GM18870 (cell line): ENCODE measurements around the gene KCTD16.

Experiments
- ATAC-seq: cut with Tn5 transposase; IDR thresholded peaks from one replicate; pipeline ENCODE4 v1.9.1; 2021; ENCODE audit warnings: moderate library complexity; ENCODE audit not compliant: unreplicated experiment

The KCTD16 gene

DNA sequence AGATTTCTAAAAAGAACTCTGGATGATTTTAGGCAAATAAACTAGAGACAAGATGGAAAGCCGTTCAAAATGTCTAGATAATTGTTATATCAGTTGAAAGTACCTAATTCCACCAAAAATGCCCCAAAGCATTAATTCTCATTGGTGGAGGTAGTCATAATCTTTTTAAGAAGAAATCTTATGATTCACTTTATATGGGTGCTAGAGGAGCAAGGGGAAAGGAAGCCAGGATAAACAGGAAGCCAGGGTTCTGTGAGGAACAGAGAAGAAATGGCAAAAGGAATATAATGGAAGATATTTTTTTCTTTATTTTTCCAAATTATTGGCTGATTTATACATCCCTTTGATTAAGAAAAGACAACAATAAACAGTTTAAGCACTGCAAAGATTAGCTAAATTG lies 8.0 kb upstream of the KCTD16 start:
- ATAC-seq = no peak

- no peak for ATAC-seq
Observed at GRCh38 chr5:144166696-144167095, 4.0 kb upstream of the KCTD16 start.

DNA sequence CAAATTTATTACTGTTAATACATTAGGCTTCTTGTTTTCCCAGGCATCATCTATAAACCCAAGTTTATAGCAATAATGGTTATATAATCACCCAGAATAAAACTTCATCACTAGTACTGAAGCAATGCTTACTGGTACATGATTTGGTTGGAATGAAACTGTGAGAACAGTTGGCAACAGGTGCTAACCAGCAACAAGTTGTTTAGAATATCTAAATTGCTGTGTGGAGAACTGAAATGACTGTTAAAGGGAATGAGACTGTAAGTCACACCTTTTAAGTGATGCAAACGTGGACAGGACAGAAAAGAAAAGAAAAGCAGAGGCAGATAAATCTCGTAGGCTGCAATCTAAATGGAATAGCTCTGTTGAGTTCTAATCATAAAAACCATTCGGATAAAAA lies 2.7 kb upstream of the KCTD16 start:
- no peak for ATAC-seq

DNA sequence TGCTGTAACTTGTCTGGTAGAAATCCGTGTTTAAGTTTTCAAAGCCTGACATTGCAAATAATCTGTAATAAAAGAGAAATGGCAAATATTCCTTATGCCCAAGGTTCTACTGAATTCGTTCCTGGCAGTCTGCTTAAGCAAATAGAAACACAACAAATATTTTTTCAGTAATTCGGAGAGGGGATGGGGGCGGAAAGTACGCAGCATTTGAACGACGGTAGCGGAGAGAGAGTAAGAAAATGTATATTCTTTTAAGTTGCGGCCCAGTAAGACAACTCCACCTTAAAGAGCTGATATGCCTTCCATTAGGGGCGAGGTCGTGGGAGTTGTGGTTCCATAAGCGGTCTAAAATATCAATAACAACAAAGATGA lies 783 bp upstream of the KCTD16 start:
- no peak for ATAC-seq

DNA sequence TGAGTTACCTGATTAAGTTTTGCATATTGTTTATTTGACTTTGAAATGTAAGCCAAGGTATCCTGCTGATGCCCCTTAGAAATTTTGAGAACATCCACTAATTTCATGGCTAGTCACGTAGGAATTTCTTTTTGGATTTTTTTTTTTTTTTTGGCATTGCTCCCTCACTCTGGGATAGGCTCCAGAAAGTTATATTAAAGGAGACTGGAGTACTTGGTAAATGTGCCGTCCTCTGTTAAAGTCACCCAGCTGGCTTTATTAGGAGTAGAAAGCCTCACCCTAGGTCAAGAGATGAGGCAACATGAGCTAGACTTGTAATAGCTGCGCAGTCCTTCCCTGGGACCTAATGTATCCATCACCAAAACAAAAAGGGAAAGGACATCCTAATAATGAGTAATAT lies 3.1 kb downstream of the KCTD16 start:
- ATAC-seq = no peak

GRCh38 chr5:144177548-144177947 lies 6.9 kb downstream of the KCTD16 start:
- no peak for ATAC-seq

GRCh38 chr5:144179226-144179625 lies 8.6 kb downstream of the KCTD16 start:
- ATAC-seq = no peak

DNA sequence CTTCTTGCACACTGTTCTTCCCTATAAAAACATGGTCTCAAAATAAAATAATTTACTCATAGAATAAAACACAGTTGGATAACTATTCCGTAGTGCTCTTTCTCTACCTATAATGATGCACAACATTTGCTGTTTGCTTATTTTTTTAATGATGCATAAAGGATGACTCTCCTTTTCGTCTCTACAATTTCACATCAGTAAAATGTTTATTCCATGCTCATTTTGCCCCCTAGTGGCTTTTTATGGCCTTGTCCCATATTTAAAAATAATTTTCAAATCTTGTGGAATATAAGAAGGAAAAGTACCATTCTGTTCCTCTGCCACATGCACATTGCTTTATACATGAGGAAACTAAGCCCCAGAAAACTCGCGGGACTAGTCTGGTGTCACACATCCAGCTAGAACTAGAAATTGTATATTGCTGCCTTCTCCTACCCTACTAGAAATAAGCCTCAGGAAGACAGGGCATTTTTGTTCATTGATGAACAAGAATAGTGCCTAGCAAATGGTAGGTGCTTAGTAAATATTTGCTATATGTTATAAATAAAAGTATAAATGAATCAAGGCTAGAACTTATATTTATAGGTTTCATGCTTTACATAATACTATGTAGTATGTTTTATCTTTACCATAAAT lies 12.7 kb downstream of the KCTD16 start:
- no peak for ATAC-seq

- ATAC-seq = peak; percentile 55
Observed at GRCh38 chr5:144187699-144188294, 17.1 kb downstream of the KCTD16 start.

- peak; percentile 61 for ATAC-seq
Observed at GRCh38 chr5:144189800-144190429, 19.2 kb downstream of the KCTD16 start.

DNA sequence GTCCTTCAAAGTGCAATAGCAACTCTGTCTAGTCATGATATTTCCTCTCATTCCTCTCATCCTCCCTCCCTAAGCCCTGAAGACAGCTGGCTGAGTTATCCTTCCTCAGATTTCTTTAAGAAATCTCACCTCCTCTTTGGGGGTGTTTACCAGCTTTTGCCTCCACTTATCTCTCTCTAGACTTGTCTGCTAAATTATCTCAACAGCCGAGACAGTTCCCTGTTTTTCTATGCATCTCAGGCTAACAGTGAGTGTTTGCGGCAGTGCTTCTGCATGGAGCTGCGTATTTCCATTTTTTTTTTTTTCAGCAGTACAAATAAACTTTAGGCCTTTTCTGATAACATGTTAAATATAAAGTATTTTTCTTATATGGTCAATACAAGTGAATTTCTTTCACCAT lies 20.9 kb downstream of the KCTD16 start:
- ATAC-seq = no peak

- peak; percentile 87 for ATAC-seq
Observed at GRCh38 chr5:144191998-144192397, 21.3 kb downstream of the KCTD16 start.

GRCh38 chr5:144192661-144193060 lies 22.0 kb downstream of the KCTD16 start:
- no peak for ATAC-seq

DNA sequence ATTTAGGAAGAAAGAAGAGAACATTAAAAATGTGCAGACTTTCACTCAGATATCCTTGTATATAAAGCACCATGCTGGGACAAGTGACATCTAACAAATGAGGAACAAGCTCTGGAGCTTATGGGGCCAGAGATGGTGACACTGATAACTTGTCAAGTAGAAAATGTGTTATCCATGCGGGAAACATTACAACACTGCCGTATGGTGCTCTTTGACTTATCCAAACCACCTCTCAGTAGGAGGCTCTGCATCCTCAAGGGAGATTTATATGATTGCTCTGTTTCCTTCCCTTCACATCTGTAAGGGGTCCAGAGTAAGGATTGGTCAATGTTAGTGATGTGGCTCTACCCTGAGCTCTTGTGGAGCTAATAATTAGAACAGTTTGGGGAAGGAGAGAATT lies 23.5 kb downstream of the KCTD16 start:
- no peak for ATAC-seq

GRCh38 chr5:144195448-144195847 lies 24.8 kb downstream of the KCTD16 start:
- ATAC-seq = no peak

DNA sequence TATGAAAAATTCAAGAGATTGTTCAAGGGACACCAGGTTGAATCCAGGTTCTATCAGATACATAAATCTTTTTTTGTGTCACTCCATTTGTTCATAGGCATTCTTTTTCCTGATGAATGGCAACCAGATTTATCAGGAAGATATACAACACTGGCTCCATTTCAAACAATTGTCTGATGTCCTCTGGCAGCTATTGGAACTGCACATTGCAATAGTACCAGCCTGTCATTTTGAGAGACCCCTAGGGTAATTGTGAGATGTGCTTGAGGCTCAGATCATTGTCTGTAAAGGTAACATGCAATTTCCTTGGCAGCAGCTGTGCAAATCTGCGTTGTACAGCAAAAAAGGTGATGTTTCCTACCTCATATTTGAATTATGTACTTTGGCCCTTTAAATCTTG lies 25.9 kb downstream of the KCTD16 start:
- ATAC-seq = no peak

- ATAC-seq = no peak
Observed at GRCh38 chr5:144198386-144198785, 27.7 kb downstream of the KCTD16 start.

- no peak for ATAC-seq
Observed at GRCh38 chr5:144201588-144201987, 30.9 kb downstream of the KCTD16 start.

- ATAC-seq = no peak
Observed at GRCh38 chr5:144202072-144202471, 31.4 kb downstream of the KCTD16 start.

DNA sequence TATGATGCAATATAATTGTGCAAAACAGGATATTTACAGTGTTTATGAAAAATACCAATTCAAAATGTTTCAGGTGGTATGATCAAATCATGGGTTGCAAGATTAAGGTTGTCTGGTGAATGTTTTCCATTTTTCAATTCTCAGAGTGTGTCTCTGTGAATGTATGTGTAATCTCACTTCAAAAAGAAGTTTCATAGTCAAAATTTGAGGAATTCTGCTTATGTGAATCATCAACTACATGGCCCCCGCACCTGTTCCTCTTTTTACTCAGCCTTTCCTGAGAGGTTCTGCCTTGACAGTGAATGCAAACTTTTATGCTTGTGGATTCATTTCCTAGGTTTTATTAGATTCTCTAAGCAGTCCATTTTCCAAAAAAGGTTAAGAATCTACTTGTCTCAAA lies 32.1 kb downstream of the KCTD16 start:
- no peak for ATAC-seq

GRCh38 chr5:144203750-144204596 lies 33.3 kb downstream of the KCTD16 start:
- ATAC-seq = peak; percentile 78

DNA sequence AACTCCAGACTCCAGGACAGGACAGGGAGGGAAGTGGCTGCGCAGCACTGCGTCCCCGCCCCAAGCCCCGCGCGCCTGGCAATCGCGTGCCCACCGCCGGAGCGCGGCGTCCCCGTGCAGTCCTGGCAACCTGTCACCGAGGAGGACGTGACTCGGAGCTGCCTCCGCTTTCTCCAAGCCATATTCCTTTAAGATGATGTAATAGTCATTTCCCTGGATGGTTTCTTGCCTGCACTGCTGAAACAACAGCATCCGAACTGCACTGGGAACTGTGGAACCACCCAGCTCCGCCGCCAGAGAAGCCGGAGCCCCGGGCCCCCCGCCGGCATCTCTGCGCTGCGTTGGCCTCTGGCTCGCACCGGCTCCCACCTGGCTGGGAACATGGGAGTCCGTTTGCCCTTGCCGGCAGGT lies 34.5 kb downstream of the KCTD16 start:
- ATAC-seq = no peak
